CD4-positive, alpha-beta memory T cell (primary cell): Measurements from ENCODE around the gene NUBPL. TPM values are rescaled to one million over a fixed set of nuclear protein-coding genes. Genes with fewer than 3 reads are reported as not detected.

Experiments
- CTCF ChIA-PET: fragments of 350-600 bp; sonication (Branson Sonifier 250); formaldehyde crosslinking; loops from one replicate; lab custom pipeline; 2021; ENCODE audit warnings: inconsistent platforms; ENCODE audit not compliant: partially characterized antibody; lab: Charles Lee
- POLR2A ChIA-PET: fragments of 350-600 bp; sonication (Branson Sonifier 250); formaldehyde crosslinking; loops from one replicate; lab custom pipeline; 2021; ENCODE audit not compliant: partially characterized antibody; lab: Charles Lee
- DNase-seq, 5 donors: peaks; one replicate each; pipeline versions ENCODE4 v3.0.0 to v3.0.0-alpha.2; 2020 to 2022; ENCODE audit warnings: mixed read lengths in 1 of 5
- H3K27ac ChIP-seq: one replicate; pipeline ENCODE4 v1.7.0; 2013; ENCODE audit warnings: low read depth, low read length
- H3K27me3 ChIP-seq: 2 replicates; pipeline ENCODE4 v1.7.0; 2013; ENCODE audit warnings: mild to moderate bottlenecking, low read length, moderate library complexity; ENCODE audit not compliant: insufficient read depth
- H3K36me3 ChIP-seq: 2 replicates; pipeline ENCODE4 v1.7.0; 2013; ENCODE audit warnings: mild to moderate bottlenecking, low read length, moderate library complexity; ENCODE audit not compliant: insufficient read depth
- H3K4me1 ChIP-seq: 2 replicates; pipeline ENCODE4 v1.7.0; 2013; ENCODE audit warnings: mild to moderate bottlenecking, low read length, moderate library complexity; ENCODE audit not compliant: insufficient read depth
- H3K4me3 ChIP-seq, 2 donors: one replicate each; pipeline ENCODE4 v1.7.0; 2013; ENCODE audit warnings: low read length in 2 of 2, mild to moderate bottlenecking in 1 of 2
- H3K9me3 ChIP-seq, 2 donors: one replicate each; pipeline ENCODE4 v1.7.0; 2013; ENCODE audit warnings: low read length in 2 of 2, control low read depth in 1 of 2; ENCODE audit not compliant: control insufficient read depth in 1 of 2
- H3K27ac Mint-ChIP-seq, 7 donors: one replicate each; pipeline ENCODE4 v1.8.0; 2020 to 2021; ENCODE audit warnings: mixed read lengths in 7 of 7, mild to moderate bottlenecking in 6 of 7, inconsistent platforms in 3 of 7, moderate library complexity in 3 of 7
- H3K27me3 Mint-ChIP-seq, 2 donors: one replicate each; pipeline ENCODE4 v1.8.0; 2020 to 2021; ENCODE audit warnings: mixed read lengths in 2 of 2
- H3K36me3 Mint-ChIP-seq, 2 donors: one replicate each; pipeline ENCODE4 v1.8.0; 2020 to 2021; ENCODE audit warnings: mixed read lengths in 2 of 2, inconsistent platforms in 1 of 2, mild to moderate bottlenecking in 1 of 2
- H3K4me1 Mint-ChIP-seq, 4 donors: one replicate each; pipeline ENCODE4 v1.8.0; 2020 to 2021; ENCODE audit warnings: mixed read lengths in 4 of 4, mild to moderate bottlenecking in 1 of 4
- H3K4me3 Mint-ChIP-seq, 8 donors: one replicate each; pipeline ENCODE4 v1.8.0; 2020 to 2021; ENCODE audit warnings: mixed read lengths in 8 of 8, mild to moderate bottlenecking in 7 of 8, moderate library complexity in 6 of 8, inconsistent platforms in 3 of 8
- H3K9me3 Mint-ChIP-seq, 8 donors: one replicate each; pipeline ENCODE4 v1.8.0; 2020 to 2021; ENCODE audit warnings: mixed read lengths in 8 of 8, mild to moderate bottlenecking in 5 of 8, inconsistent platforms in 3 of 8, moderate library complexity in 1 of 8
- intact Hi-C: fragments of 100-400 bp; cut with micrococcal nuclease; formaldehyde crosslinking; loops from one replicate; pipeline ENCODE4 v1.15.1; 2023
- polyA plus RNA-seq, 2 donors: library from polyadenylated mRNA; unstranded; fragments of 300-500 nt; fragmentation: Illumina TruSeq; gene quantifications; one replicate each; pipeline ENCODE4 v1.2.3, GENCODE V29; 2021
- total RNA-seq, 2 experiments: library from RNA; stranded (reverse); gene quantifications; one replicate each; pipeline ENCODE4 v1.2.3, GENCODE V29; 2021

NUBPL gene
- total and polyA plus RNA-seq, 4 experiments from 2014 or later = 7.2 to 10.1 (median 7.4) TPM

GRCh38 chr14:31718985-31719384 is 157.8 kb downstream of the NUBPL start:
- H3K36me3 Mint-ChIP-seq = peaks cover 3 to 25% of the 10 kb centered on the region in 2 donors
- Histone ChIP-seq H3K9me3 (no peaks in the 10 kb centered on the region), H3K27ac (no peak overlapping the region), H3K4me3 (no peak overlapping the region), H3K36me3 (no peaks in the 10 kb centered on the region), H3K4me1 (no peaks in the 10 kb centered on the region), H3K27me3 (no peaks in the 10 kb centered on the region)
- intact Hi-C loops = no loop called here
- ChIA-PET POLR2A (no interaction called here), CTCF (no interaction called here)
- no peak overlapping the region for H3K4me3 Mint-ChIP-seq
- H3K9me3 Mint-ChIP-seq = peaks cover 2 to 20% (median 6%) of the 10 kb centered on the region in 8 donors
- no peak overlapping the region for H3K27ac Mint-ChIP-seq
- no peaks in the 10 kb centered on the region for H3K27me3 Mint-ChIP-seq
- no peak for DNase-seq
- peaks cover 0 to 4% (median 2%) of the 10 kb centered on the region in 4 donors for H3K4me1 Mint-ChIP-seq

DNA sequence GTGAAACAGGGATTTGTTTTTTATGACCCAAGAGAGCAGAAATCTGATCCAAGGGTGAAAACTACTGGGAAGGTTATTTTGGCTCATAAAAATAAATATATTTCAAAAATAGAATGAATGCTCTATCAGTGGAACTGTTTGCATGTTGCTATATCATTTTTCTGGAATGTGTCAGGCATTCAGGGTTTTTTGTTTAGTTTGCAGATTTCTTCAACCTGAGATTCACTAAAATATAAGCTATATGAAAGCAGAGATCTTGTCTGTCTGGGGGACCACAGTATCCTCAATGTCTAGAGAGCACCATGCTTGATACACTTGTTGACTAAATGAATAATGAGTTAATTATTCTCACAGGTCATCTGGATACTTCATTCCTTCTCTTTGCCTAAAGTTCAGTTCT is 165.1 kb downstream of the NUBPL start:
- Mint-ChIP-seq H3K27me3 (no peaks in the 10 kb centered on the region), H3K27ac (no peak overlapping the region), H3K9me3 (peaks cover 5 to 43% (median 23%) of the 10 kb centered on the region in 8 donors), H3K4me3 (no peak overlapping the region), H3K36me3 (peaks cover 18 to 40% of the 10 kb centered on the region in 2 donors), H3K4me1 (peaks cover 0 to 4% (median 2%) of the 10 kb centered on the region in 4 donors)
- H3K27me3 ChIP-seq = no peaks in the 10 kb centered on the region
- DNase-seq = no peak
- H3K4me3 ChIP-seq = no peak overlapping the region
- no peaks in the 10 kb centered on the region for H3K4me1 ChIP-seq
- H3K36me3 ChIP-seq = no peaks in the 10 kb centered on the region
- no peaks in the 10 kb centered on the region for H3K9me3 ChIP-seq
- CTCF ChIA-PET = no interaction called here
- intact Hi-C loops = no loop called here
- POLR2A ChIA-PET = no interaction called here
- H3K27ac ChIP-seq = no peak overlapping the region

- Mint-ChIP-seq H3K36me3 (peaks cover 23 to 41% of the 10 kb centered on the region in 2 donors), H3K9me3 (peaks cover 5 to 35% (median 19%) of the 10 kb centered on the region in 8 donors), H3K4me3 (no peak overlapping the region), H3K4me1 (peaks cover 0 to 4% (median 2%) of the 10 kb centered on the region in 4 donors), H3K27me3 (no peaks in the 10 kb centered on the region), H3K27ac (no peak overlapping the region)
- Histone ChIP-seq H3K4me1 (no peaks in the 10 kb centered on the region), H3K9me3 (no peaks in the 10 kb centered on the region), H3K27ac (no peak overlapping the region), H3K27me3 (no peaks in the 10 kb centered on the region), H3K4me3 (no peak overlapping the region), H3K36me3 (no peaks in the 10 kb centered on the region)
- CTCF ChIA-PET = no interaction called here
- DNase-seq = no peak
- POLR2A ChIA-PET = no interaction called here
- intact Hi-C loops = no loop called here
Measured at GRCh38 chr14:31727797-31728196, 166.6 kb downstream of the NUBPL start.

DNA sequence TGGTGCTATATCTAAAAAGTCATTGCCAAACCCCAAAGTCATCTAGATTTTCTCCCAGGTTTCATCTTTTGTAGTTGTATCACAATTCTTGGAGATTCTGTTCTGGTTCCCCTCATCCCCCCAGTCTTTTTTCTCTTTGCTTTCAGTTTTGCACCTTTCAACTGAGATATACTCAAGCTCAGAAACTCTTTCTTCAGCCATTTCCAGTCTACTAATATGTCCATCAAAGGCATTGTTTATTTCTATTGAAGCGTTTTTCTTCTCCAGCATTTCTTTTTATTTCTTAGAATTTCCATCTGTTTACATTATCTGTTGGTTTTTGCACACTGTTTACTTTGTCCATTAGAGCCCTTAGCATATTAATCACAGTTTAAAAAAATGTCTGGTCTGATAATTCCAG is 179.5 kb downstream of the NUBPL start:
- POLR2A ChIA-PET = no interaction called here
- CTCF ChIA-PET = no interaction called here
- no peaks in the 10 kb centered on the region for H3K27me3 ChIP-seq
- intact Hi-C loops = no loop called here
- H3K4me1 Mint-ChIP-seq = peaks cover 0 to 3% (median under 1%) of the 10 kb centered on the region in 4 donors
- DNase-seq = no peak
- no peaks in the 10 kb centered on the region for H3K36me3 ChIP-seq
- H3K9me3 Mint-ChIP-seq = peaks cover 0 to 45% (median 26%) of the 10 kb centered on the region in 8 donors
- no peaks in the 10 kb centered on the region for H3K9me3 ChIP-seq
- no peak overlapping the region for H3K4me3 ChIP-seq
- H3K36me3 Mint-ChIP-seq = peaks cover 19 to 25% of the 10 kb centered on the region in 2 donors
- H3K27ac Mint-ChIP-seq = no peak overlapping the region
- no peak overlapping the region for H3K27ac ChIP-seq
- H3K4me3 Mint-ChIP-seq = no peak overlapping the region
- no peaks in the 10 kb centered on the region for H3K4me1 ChIP-seq
- no peaks in the 10 kb centered on the region for H3K27me3 Mint-ChIP-seq

- Mint-ChIP-seq H3K9me3 (peaks cover 2 to 75% (median 62%) of the 10 kb centered on the region in 8 donors), H3K27me3 (no peaks in the 10 kb centered on the region), H3K4me1 (peaks cover 0 to 4% (median 0%) of the 10 kb centered on the region in 4 donors), H3K27ac (no peak overlapping the region), H3K36me3 (peaks cover 40 to 41% of the 10 kb centered on the region in 2 donors), H3K4me3 (no peak overlapping the region)
- Histone ChIP-seq H3K9me3 (no peaks in the 10 kb centered on the region), H3K36me3 (no peaks in the 10 kb centered on the region), H3K4me3 (no peak overlapping the region), H3K27me3 (no peaks in the 10 kb centered on the region), H3K4me1 (no peaks in the 10 kb centered on the region), H3K27ac (no peak overlapping the region)
- DNase-seq = no peak
- ChIA-PET POLR2A (no interaction called here), CTCF (no interaction called here)
- intact Hi-C loops = no loop called here
Measured at GRCh38 chr14:31745741-31746140, 184.5 kb downstream of the NUBPL start.

DNA sequence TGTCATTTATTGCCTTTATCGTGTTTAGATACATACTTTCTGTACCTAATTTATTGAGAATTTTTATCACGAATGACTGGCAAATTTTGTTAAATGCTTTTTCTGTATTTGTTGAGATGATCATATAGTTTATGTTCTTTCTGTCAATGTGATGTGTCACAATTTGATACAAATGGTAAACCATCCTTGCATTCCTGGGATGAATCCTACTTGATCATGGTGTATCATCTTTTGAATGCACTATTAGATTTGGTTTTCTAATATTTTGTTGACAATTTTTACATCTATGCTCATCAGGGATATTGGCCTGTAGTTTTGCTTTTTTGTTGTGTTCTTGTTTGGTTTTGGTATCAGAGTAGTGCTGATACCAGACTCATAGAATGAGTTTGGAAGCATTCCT is 185.1 kb downstream of the NUBPL start:
- DNase-seq = no peak
- H3K27me3 ChIP-seq = no peaks in the 10 kb centered on the region
- no peak overlapping the region for H3K4me3 ChIP-seq
- ChIA-PET CTCF (no interaction called here), POLR2A (no interaction called here)
- Mint-ChIP-seq H3K36me3 (peaks cover 39 to 43% of the 10 kb centered on the region in 2 donors), H3K4me3 (no peak overlapping the region), H3K4me1 (peaks cover 0 to 5% (median 0%) of the 10 kb centered on the region in 4 donors), H3K27ac (no peak overlapping the region), H3K9me3 (peaks cover 2 to 79% (median 63%) of the 10 kb centered on the region in 8 donors), H3K27me3 (no peaks in the 10 kb centered on the region)
- no peaks in the 10 kb centered on the region for H3K4me1 ChIP-seq
- no peak overlapping the region for H3K27ac ChIP-seq
- H3K36me3 ChIP-seq = no peaks in the 10 kb centered on the region
- H3K9me3 ChIP-seq = no peaks in the 10 kb centered on the region
- intact Hi-C loops = no loop called here

GRCh38 chr14:31749275-31749674 is 188.1 kb downstream of the NUBPL start:
- intact Hi-C loops = no loop called here
- no peaks in the 10 kb centered on the region for H3K4me1 ChIP-seq
- Mint-ChIP-seq H3K27me3 (no peaks in the 10 kb centered on the region), H3K9me3 (peaks cover 5 to 88% (median 63%) of the 10 kb centered on the region in 8 donors), H3K27ac (no peak overlapping the region), H3K4me3 (peak overlapping the region in 1 of 8 donors; percentile 3), H3K36me3 (peaks cover 46 to 56% of the 10 kb centered on the region in 2 donors), H3K4me1 (peaks cover 0 to 5% (median 1%) of the 10 kb centered on the region in 4 donors)
- DNase-seq = no peak
- no peaks in the 10 kb centered on the region for H3K27me3 ChIP-seq
- no peak overlapping the region for H3K27ac ChIP-seq
- no peaks in the 10 kb centered on the region for H3K36me3 ChIP-seq
- no peak overlapping the region for H3K4me3 ChIP-seq
- POLR2A ChIA-PET = no interaction called here
- H3K9me3 ChIP-seq = no peaks in the 10 kb centered on the region
- CTCF ChIA-PET = no interaction called here
